ENCODE measurements around the gene DGKQ. TPM values are rescaled to one million over a fixed set of nuclear protein-coding genes. Genes with fewer than 3 reads are reported as not detected.

Gene DGKQ
- total and polyA plus RNA-seq, 2 of the 8 experiments (the other 6 are each of a cell fraction or from before 2014, with no cell fraction given): 7.3 to 9.7 TPM

DNA sequence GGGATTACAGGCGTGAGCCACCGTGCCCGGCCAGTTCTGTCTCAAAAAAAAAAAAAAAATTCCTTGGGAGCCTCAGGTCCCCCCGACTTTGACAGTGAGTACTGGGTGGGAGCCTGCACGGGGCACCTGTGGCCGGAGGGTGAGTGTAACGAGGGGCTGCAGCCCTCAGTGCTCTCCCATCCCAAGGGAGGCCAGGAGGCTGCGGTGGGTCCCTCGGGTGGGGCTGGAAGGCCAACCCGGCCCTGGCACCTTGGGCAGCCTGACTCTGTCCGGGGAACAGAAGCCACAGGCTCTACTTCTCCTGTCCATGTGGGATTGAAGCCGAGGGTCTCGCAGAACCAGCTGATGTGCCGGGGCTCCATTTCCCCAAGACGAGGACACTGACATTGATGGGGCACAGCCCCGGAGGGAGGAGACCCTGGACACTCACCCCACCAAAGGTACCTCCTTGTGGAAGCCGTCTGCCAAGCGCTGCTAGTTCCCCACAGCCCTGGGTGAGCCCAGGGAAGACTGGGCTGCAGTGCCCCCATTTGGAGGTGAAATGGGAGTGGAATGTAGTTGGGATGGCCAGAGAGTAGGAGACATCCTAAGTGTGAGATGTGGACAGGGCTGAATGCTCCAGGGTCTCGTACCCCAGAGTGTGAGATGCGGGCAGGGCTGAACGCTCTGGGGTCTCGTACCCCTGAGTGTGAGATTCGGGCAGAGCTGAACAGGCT, 22.1 kb upstream of the DGKQ start (continued):
- TF ChIP-seq ASH2L (IDR thresholded peaks at IDR 0.05; ENCODE audit: low read length): no peak
- TF ChIP-seq CEBPB (IDR thresholded peaks at IDR 0.05; ENCODE audit: low read depth, low read length): no peak
- no peak for TF ChIP-seq BACH1 (IDR thresholded peaks at IDR 0.05; ENCODE audit: low read length)
- no peak for TF ChIP-seq BRCA1 (IDR thresholded peaks at IDR 0.05; ENCODE audit: low read depth, low read length)
- TF ChIP-seq EP300 (IDR thresholded peaks at IDR 0.05; ENCODE audit: borderline replicate concordance in 1 of 2, low read depth in 2 of 2, low read length in 2 of 2): no peak
- peak; percentile 48 to 54 for TF ChIP-seq RAD21 (IDR thresholded peaks at IDR 0.05 in 1 of 2, conservative IDR thresholded peaks at IDR 0.05 in 1 of 2; ENCODE audit: low read depth in 2 of 2, low read length in 2 of 2)
- TF ChIP-seq TCF12 (IDR thresholded peaks at IDR 0.05; ENCODE audit: low read depth, low read length): no peak
- TF ChIP-seq SRF (IDR thresholded peaks at IDR 0.05; ENCODE audit: low read depth, low read length): no peak

Data from H1 (cell line).